ENCODE data around the gene GATA2.

Gene GATA2

DNA sequence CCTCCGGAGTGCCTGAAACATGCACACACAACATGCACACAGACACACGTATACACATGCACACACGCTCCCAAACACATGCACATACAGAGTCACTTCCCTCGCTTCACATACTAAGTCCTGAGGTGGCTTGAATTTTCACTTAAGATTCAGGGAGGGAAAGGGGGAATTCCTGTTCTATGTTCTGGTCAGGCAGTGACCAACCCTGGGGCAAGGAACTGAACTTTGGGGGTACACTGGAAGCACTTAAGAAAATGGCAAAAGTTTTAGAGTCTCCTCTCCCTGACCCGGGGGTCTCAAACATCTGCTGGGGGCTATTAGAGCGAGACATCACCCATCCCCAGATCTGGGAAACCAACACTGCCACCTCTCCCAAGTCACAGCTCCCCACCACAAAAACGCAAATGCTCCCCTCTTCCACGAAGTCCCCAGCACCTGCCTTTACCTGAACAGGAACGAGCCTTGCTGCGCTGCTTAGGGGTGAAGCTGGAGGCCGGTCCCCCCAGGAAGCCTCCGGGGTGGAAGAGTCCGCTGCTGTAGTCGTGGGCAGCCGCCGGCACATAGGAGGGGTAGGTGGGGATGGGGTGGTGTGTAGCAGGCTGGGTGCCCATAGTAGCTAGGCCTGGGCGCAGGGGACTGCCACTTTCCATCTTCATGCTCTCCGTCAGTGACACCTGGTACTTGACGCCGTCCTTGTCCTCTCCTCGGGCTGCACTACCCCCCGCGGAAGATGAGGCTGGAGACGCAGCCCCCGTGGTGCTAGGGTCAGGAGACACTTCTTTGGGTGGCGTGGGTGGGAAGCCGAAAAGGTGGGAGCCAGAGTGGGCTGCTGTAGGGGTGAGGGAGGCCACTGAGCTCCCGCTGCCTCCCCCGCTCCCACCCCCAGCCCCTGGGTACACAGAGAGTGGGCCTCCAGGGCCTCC lies 7.5 kb downstream of the GATA2 start:
- H3K27me3 ChIP-seq (ENCODE audit: insufficient read depth, poor library complexity, severe bottlenecking): no peaks in the 10 kb centered on the region
- no peaks in the 10 kb centered on the region for H3K9me3 ChIP-seq (ENCODE audit: severe bottlenecking)
- no peaks in the 10 kb centered on the region for H3K4me1 ChIP-seq (ENCODE audit: insufficient read depth, poor library complexity, severe bottlenecking)
- no peaks in the 10 kb centered on the region for H3K36me3 ChIP-seq (ENCODE audit: low read depth)
- ATAC-seq (ENCODE audit: low read depth) (no peak), DNase-seq (ENCODE audit: low spot score) (no peak)
- no peak overlapping the region for H3K4me3 ChIP-seq (ENCODE audit: severe bottlenecking)
- TF ChIP-seq, protein P1, sequence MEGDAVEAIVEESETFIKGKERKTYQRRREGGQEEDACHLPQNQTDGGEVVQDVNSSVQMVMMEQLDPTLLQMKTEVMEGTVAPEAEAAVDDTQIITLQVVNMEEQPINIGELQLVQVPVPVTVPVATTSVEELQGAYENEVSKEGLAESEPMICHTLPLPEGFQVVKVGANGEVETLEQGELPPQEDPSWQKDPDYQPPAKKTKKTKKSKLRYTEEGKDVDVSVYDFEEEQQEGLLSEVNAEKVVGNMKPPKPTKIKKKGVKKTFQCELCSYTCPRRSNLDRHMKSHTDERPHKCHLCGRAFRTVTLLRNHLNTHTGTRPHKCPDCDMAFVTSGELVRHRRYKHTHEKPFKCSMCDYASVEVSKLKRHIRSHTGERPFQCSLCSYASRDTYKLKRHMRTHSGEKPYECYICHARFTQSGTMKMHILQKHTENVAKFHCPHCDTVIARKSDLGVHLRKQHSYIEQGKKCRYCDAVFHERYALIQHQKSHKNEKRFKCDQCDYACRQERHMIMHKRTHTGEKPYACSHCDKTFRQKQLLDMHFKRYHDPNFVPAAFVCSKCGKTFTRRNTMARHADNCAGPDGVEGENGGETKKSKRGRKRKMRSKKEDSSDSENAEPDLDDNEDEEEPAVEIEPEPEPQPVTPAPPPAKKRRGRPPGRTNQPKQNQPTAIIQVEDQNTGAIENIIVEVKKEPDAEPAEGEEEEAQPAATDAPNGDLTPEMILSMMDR (IDR thresholded peaks at IDR 0.05; ENCODE audit: poor library complexity, severe bottlenecking): no peak
- H3K27ac ChIP-seq (ENCODE audit: poor library complexity, severe bottlenecking): no peak overlapping the region

DNA sequence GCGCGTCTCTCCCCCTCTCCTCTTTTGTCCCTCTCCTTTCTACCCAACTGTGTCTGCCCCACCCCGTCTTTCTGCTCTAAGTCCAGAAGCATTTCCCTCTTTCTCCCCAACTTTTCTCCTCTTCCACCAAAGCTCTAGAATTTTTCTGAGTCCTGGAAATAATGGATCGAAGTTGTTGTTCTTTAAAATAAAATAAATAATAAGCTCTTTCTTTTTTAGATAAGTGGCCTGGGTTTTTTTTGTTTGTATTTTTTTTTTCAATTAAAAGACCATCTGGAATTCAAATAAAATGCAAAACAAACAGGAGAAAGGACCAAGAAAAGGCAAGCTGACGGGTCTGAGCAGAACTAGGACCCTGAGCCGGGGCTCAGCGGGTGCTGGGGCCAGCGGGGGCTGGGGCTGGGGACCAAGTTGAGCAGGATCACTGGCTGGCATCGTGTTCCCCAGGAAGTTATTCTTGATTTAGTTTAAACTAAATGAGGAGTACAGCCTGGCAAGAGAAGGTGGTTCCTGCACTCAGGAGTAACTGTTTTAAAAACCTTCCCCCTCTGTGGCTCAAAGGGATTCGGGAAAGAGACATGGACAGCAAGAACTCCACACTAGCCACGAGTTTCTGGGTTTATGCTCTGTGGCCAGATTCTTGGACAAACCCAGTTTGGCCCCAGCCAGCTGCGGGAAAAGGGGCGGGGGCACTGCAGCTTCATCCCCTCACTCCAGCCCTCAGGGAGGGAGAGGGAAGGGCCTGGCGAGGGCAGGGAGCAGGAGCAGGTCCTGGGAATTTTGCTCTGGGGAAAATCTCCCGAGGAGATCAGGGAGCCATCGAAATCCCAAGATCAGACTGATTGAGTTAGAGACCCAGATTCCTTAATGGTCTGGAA lies 8.4 kb downstream of the GATA2 start:
- TF ChIP-seq, protein P1 (IDR thresholded peaks at IDR 0.05; ENCODE audit: poor library complexity, severe bottlenecking): no peak
- no peaks in the 10 kb centered on the region for H3K4me1 ChIP-seq (ENCODE audit: insufficient read depth, poor library complexity, severe bottlenecking)
- no peaks in the 10 kb centered on the region for H3K9me3 ChIP-seq (ENCODE audit: severe bottlenecking)
- H3K4me3 ChIP-seq (ENCODE audit: severe bottlenecking): no peak overlapping the region
- H3K27ac ChIP-seq (ENCODE audit: poor library complexity, severe bottlenecking): no peak overlapping the region
- DNase-seq (ENCODE audit: low spot score): no peak
- ATAC-seq (ENCODE audit: low read depth): no peak
- H3K36me3 ChIP-seq (ENCODE audit: low read depth): no peaks in the 10 kb centered on the region
- H3K27me3 ChIP-seq (ENCODE audit: insufficient read depth, poor library complexity, severe bottlenecking): no peaks in the 10 kb centered on the region

DNA sequence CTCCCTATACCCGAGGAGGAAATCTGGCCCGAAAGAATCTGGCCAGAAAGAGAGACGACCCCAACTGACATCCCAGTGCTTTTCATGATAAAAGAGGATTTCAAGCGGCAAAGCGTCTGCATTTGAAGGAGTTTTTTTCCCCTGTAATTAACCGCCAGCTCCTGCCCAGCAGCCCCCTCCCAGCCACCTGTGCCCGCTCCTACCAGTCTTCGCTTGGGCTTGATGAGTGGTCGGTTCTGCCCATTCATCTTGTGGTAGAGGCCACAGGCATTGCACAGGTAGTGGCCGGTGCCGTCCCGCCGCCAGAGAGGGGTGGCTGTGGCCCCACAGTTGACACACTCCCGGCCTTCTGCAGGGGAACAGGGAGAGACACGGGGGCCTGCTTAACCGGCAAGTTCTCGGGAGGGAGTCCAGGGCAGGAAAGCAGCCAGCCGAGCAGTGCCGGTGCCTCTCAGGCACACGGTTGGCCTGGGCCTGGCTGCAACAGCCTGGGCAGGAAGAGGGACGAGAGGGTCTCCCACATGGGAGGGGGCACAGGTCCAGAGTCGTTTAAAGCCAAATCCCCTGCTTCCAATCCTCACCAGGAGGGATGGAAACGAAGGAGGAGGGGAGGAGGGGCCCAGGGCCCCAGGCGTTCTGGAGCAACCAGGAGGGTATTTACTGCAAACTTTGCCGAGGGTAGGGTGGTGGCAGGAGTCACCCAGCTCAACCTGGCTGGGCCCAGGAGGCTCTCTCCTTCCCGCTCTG lies 9.2 kb downstream of the GATA2 start:
- DNase-seq (ENCODE audit: low spot score) (no peak), ATAC-seq (ENCODE audit: low read depth) (no peak)
- H3K4me1 ChIP-seq (ENCODE audit: insufficient read depth, poor library complexity, severe bottlenecking): no peaks in the 10 kb centered on the region
- no peak overlapping the region for H3K4me3 ChIP-seq (ENCODE audit: severe bottlenecking)
- no peak overlapping the region for H3K27ac ChIP-seq (ENCODE audit: poor library complexity, severe bottlenecking)
- no peaks in the 10 kb centered on the region for H3K36me3 ChIP-seq (ENCODE audit: low read depth)
- TF ChIP-seq, protein P1 (IDR thresholded peaks at IDR 0.05; ENCODE audit: poor library complexity, severe bottlenecking): no peak
- H3K27me3 ChIP-seq (ENCODE audit: insufficient read depth, poor library complexity, severe bottlenecking): no peaks in the 10 kb centered on the region
- H3K9me3 ChIP-seq (ENCODE audit: severe bottlenecking): no peaks in the 10 kb centered on the region

DNA sequence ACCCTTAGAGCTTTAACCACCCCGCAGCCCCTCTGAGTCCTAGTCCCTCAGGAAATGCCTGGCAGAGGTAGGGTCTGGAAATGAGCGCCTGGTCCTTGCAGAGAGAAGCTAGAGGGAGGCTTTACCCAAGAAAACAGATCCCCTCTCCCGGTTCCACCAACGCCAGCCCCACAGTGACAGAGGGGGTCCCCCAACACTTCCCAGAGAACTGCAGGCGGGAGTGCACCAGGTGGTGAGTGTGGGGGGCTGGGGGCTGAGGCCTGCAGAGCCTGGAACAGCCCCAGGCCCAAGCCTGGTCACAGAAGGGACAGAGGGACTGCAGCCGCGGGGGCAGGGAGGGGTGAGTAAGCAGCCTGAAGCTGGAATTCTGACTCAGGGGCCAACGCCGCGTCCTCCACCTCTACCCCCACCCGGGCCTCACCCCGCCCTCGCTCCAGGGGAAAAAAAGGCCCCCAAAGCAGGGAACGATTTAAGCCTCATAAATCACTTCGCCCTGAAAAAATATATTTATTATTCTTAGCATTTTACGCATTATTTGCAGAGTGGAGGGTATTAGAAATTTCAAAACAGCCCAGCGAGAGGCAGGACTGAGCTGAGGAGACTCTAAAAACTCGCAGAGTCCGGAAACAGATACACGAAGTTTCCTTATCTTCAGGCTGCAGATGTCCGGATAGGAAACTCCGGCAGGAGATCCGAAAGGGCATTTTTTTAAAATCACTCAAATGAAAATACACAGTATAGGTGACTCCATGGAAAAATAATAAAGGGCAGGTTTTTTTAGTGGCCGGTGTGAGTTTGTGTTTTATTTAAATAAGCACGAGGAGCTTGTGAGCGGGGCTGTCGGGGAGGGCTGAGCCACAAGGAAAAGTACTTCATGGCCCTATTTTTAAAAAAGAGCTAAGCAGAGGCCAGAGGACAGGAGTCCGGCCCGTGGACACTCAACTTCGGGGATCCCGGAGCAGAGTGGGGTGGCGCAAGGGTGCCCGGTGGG lies 10.0 kb downstream of the GATA2 start:
- no peak for DNase-seq (ENCODE audit: low spot score)
- Histone ChIP-seq H3K9me3 (ENCODE audit: severe bottlenecking) (no peaks in the 10 kb centered on the region), H3K27me3 (ENCODE audit: insufficient read depth, poor library complexity, severe bottlenecking) (no peaks in the 10 kb centered on the region), H3K27ac (ENCODE audit: poor library complexity, severe bottlenecking) (no peak overlapping the region), H3K4me3 (ENCODE audit: severe bottlenecking) (no peak overlapping the region), H3K36me3 (ENCODE audit: low read depth) (no peaks in the 10 kb centered on the region), H3K4me1 (ENCODE audit: insufficient read depth, poor library complexity, severe bottlenecking) (no peaks in the 10 kb centered on the region)
- TF ChIP-seq, protein P1 (IDR thresholded peaks at IDR 0.05; ENCODE audit: poor library complexity, severe bottlenecking): no peak
- ATAC-seq (ENCODE audit: low read depth): no peak

All from RWPE2 (cell line).